GM19193 (cell line): ENCODE data around the gene SLC25A18.

Experiments used
- POLR2A ChIP-seq: IDR thresholded peaks from 4 replicates; pipeline ENCODE4 v1.6.1; 2011; ENCODE audit not compliant: insufficient read depth, insufficient read length; ENCODE audit errors: extremely low read depth

The SLC25A18 gene

DNA sequence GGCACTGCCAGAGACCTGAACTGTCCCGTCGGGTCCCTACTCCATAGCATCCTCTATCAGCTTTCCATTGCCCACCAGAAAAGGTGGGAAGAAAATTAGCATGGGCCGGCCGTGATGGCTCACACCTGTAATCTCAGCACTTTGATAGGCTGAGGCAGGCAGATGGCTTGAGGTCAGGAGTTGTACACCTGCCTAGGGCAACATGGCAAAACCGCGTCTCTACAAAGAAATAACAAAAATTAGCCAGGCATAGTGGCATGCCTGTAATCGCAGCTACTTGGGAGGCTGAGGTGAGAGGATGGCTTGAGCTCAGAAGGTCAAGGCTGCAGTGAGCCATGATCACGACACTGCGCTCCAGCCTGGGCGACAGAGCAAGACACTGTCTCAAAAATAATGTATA is 3.5 kb downstream of the SLC25A18 start:
- TF ChIP-seq POLR2A, result no peak

DNA sequence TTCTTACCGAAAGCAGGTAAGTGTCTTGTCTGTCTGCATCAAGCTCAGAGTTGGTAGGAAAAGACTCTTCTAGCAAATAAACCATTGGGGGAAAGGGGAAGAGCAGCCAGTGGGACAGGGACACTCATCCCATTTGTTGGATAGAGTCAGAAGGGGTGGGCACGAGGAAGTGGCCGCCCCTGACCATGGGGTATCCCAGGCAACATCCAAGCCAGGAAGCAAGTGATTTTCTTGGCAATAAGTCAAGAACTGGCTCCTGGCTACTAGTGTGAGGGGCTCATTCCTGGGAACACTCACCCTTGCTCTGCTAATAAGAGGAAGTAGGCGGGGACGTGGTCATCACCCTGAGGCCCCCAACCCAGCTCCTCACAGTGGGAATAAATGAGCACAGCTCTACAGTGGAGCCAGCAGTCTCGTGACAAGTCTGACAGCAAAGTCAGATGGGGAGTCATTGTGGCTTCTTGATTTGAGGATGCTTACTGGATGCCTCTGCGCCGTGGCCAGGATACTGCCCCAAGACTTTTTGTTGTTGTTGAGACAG is 6.7 kb downstream of the SLC25A18 start:
- TF ChIP-seq POLR2A, result no peak

DNA sequence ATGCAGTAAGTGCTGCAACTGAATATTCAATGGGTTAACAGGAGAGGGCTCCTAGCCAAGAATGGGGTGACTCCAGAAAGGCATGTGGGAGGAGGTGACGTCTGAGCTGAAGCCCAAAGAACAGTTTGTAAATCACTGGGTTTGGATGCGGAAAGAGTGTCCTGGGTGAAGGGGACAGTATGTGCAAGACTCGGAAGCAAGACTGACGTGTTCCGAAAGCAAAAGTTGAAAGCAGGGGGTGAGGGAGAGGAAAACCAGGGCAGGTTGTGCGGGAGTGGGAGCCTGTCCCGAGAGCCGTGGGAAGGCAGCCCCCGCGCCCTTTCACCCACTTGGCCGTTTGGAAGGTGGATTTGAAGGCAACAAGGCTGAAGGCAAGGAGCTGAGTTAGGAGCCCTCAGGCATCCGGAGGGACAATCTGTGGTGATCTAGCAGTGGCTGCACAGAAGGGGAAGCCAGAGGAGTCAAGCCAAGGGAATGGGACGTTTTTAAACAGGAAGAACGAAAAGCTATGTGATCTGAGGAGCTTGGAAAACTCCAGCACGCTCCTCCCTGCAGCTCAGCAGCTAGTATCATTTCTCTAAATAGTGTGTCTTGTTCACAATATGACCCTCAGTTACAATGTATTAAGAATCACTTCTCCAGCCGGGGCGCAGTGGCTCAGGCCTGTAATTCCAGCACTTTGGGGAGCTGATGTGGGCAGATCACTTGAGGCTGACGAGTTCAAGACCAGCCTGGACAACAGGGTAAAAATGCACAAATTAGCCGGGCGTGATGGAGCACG is 7.7 kb downstream of the SLC25A18 start:
- TF ChIP-seq POLR2A, result no peak

DNA sequence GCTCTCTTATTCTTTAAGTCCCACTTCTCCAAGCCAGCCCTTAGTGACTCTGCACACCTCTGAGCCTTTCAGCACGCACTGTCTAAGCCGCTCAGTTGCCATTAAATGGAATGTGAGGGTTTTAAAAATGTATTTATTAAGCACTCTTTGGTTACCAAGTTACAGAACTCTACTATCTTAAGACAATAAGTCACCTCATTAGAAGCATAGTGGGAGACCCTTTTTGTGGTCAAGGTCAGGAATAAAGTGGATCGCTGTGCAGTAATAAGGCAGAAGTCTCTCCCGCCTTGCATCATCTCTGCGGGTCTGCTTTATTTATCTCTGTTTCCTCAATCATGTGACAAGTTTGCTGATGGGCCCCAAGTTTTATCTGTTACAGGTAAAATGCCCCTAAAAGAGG is 11.9 kb downstream of the SLC25A18 start:
- TF ChIP-seq POLR2A, result no peak

DNA sequence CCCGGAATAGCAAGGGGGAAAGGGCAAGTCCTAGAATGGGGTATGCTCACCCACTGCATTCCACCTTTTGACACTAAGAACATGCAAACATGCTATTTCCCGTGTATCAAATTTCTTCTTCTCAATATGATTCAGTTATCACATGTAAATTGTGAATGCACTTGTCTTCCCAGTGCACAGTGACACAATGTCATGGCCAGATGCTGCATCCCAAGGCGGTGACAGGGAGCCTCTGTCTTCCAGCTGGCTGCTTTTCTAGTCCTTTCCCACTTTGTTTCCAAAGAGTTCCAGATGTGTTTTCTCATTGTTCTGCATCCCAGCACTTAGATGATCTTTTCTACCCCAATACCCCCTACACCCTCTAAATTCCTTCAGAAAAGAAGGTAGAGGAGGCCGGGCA is 12.4 kb downstream of the SLC25A18 start:
- no peak for TF ChIP-seq POLR2A

DNA sequence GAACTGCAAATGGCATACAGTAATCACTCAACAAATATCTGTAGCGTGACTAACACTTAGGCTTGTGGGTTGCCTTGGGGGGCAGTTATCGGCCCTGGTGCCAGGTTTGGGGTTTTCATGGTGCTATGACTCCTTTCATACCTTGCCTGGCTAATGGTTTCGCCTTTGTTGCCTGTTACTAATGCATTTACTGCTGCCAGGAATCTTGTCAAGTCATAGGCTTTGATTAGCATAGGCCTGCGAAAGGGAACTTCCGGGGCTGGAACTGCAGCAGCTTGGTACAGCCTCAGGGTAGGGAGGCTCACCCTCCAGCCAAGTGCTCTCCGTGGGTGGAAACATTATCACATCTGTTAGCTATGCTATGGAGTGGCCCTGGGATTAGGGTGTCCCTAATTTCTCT is 13.2 kb downstream of the SLC25A18 start:
- TF ChIP-seq POLR2A, result no peak

DNA sequence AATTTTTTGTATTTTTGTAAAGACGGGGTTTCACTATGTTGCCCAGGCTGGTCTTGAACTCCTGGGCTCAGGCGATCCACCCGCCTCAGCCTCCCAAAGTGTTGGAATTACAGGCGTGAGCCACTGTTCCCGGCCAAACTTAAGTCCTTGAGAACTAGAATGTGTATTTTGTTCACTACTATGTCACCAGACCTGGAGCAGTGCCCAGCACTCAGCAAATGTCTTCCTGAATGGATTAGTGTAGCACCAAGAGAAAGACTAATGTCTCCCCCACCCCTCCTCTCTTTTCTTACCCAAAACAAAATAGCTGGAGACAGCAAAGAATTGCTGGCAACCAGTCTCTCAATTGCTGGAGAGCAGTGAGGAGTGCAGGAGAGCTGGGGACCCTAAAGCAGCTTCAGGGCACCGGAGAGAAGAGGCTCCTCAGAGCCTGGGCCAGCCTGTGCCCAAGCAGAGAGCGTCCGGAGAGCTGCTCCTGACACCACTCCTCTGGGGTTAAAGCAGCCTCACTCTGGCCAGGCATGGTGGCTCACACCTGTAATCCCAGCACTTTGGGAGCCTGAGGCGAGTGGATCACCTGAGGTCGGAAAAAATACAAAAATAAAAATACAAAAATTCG is 14.9 kb downstream of the SLC25A18 start:
- TF ChIP-seq POLR2A, result no peak

DNA sequence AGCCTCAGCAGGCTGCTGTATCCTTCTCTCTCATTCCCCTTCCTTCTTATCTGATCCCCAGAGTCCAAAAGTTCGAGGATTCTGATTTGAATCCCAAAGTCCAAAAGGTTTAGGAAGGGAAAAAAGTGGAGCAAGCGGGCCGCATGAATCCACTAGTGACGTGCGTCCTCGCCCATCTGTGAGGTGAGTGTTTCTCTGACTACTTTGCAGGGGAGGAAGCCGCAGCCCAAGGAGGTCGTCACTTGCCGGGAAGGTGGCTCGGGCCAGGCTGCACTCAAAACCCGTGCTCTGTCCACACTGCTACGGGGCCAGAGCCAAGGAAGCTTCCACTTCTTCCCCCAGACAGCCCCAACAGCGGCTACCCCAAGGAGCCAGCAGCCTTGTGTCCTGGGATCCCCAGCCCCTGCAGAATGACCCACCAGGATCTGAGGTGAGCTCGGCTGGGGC is 16.3 kb downstream of the SLC25A18 start:
- no peak for TF ChIP-seq POLR2A

DNA sequence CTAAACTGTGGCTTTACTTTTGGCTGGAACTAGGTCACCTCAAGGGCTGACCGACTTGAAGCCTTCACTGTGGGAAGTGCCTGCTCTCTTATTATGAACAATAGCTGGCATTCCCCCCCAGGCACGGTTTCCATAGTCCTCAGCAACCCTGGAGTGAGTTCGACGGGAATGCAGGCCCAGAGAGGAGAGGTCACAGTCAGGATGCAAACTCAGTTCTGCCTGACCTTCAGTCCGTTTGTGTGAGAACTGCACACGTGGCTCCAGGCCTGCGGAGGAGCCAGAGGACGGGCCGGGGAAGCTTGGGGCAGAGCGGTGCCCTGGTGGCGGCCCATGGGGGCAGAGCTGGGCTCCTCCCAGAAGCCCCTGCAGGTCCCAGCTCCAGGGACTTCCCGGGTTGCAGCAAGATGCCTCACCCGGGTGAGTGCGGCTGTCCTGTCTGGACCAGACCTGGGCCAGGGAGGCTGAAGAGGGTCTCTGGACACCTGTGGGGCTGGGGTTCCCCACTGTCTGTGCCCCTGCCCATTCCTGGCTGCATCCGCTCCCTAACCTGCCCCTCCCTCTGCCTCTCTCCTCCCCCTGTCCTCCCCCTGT is 17.2 kb downstream of the SLC25A18 start:
- TF ChIP-seq POLR2A, result no peak

DNA sequence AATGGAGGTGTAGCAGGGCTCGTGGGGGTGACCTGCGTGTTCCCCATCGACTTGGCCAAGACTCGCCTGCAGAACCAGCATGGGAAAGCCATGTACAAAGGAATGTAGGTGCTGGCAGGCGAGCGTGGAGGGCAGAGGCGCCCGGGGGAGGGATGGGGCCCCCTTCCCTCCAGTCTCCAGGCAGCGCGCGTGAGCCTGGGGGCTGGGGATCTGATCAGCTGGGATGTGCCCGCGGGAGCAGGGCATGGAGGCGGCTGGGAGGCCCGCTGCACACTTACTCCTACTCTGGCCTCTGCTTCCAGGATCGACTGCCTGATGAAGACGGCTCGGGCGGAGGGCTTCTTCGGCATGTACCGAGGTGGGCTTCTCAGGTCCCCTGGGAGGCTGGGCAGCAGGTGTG is 17.8 kb downstream of the SLC25A18 start:
- no peak for TF ChIP-seq POLR2A

DNA sequence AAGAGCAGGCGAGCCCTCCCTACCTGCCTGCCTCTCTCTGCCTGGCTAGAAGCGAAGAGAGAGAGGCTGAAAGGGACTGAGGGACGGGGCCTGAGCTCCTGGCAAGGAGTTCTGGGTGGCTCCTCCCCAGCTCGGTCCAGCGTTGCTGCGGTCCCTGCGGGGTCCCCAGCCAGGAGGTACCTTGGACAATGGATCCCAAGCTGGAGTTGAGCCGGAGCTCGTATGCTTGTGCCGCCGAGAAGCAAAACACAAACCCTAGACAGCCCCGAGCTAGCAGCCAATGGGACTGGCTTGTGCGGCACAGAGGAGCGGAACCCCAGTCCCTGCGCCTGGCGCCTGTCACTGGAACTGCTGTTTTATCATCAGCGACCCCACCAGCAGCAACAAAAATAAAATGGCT is 18.3 kb downstream of the SLC25A18 start:
- TF ChIP-seq POLR2A, result no peak

DNA sequence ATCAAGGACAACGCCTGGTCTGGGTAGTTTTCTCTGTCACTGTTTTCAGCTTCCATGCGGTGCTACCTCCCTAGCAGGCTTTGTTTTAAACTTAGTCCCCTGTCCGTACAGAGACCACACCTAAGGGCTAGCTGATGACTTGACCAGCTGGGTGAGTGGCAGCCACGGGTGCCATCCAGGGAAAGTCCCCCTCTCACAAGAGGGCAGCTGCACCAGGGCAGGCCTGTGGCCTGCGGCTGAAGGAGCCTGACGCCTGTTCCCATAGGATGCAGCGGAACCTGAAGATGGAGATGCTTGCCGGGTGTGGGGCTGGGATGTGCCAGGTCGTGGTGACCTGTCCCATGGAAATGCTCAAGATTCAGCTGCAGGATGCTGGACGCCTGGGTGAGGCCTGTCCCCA is 19.9 kb downstream of the SLC25A18 start:
- TF ChIP-seq POLR2A, result no peak

DNA sequence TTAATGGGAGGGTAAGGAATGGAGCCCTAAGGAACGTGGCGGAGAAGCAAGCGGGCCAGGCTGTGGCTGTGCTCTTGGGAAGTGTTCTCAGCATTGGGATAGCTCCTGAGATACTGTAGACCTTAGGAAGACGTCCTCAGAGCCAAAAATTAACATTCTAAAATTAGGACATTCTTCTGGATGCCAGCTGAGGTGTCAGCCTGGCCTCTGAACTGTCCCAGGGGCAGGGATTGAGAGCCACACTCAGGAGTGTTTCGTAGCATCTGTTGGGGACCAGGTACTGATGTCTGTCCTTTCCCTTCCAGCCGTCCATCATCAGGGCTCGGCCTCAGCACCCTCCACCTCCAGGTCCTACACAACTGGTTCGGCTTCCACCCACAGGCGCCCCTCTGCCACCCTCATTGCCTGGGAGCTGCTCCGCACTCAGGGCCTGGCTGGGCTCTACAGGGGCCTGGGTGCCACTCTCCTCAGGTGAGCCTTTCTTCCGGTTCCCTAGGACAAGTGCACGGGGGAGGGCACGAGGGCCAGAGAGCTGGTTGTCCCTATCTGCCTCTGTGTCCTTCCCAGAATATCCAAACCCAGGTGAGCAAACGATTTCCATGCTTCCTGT is 23.6 kb downstream of the SLC25A18 start:
- no peak for TF ChIP-seq POLR2A

DNA sequence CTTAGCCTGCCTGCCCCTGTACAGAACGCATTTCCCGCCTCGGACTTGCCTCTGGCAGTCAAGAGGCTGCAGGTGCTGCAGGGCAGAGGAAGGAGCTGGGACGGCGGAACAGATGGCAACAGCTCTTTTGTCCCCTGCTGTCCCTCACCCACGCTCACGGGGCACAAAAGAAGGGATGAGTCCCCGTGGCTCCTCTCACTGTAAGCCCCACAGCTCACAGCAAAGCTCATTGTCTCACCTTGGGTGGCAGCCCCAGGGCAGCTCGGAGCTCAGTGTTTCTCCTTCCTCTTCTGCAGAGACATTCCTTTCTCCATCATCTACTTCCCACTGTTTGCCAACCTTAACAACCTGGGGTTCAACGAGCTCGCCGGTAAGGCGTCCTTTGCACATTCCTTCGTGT is 24.3 kb downstream of the SLC25A18 start:
- no peak for TF ChIP-seq POLR2A

DNA sequence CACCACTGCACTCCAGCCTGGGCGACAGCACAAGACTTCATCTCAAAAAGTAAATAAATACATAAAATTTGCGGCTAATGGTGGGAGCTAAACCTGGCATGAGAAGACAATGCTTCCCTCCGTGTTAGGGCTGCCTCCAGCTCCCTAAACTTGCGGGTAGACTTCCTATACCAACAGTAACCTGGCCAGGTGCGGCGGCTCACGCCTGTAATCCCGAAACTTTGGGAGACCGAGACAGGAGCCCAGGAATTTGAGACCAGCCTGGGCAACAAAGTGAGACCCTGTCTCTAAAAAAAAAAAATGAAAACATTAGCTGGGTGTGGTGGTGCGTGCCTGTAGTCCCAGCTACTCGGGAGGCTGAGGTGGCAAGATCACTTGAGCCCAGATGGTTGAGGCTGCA is 25.3 kb downstream of the SLC25A18 start:
- TF ChIP-seq POLR2A, result no peak
